ENCODE results near the gene RBP3. TPM values are rescaled to one million over a fixed set of nuclear protein-coding genes. Genes with fewer than 3 reads are reported as not detected.

Gene RBP3
- total and polyA plus RNA-seq, 2 donors (not counting 3 experiments of a cell fraction or from before 2014, with no cell fraction given) = not detected

DNA sequence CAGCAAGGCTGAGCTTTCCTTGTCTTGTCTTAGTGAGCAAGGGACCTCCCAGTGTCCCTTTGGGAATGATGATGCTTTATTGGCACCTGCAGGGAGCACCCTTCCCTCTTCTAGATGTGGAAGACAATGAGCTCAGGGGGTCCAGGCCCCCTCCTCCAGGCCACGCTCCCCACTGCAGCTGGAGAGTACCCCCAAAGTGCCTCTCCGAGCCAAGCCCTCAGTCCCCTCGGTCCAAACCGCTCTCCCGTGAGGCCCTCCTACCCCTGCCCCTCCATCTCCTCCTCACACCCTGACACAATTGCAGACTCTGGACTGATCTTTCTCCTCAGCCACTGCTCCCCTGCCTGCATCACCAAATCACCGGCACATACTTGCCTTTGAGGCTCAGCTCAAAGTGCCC, 16.7 kb downstream of the RBP3 start:
- no peaks in the 10 kb centered on the region for H3K36me3 ChIP-seq (ENCODE audit: control insufficient read depth in 2 of 2, extremely low read depth in 1 of 2, insufficient read depth in 2 of 2, low read length in 2 of 2)
- H2AFZ ChIP-seq (ENCODE audit: low read depth, low read length) = no peak overlapping the region
- no TSS peak for BruUV-seq (replicated peaks)
- H3K9me1 ChIP-seq (replicated peaks; ENCODE audit: control insufficient read depth, extremely low read depth, insufficient read depth, low read length) = no peaks in the 10 kb centered on the region
- FAIRE-seq = no peak
- H4K20me1 ChIP-seq (replicated peaks; ENCODE audit: control insufficient read depth, extremely low read depth, insufficient read depth, low read length) = no peaks in the 10 kb centered on the region
- no peaks in the 10 kb centered on the region for H3K27me3 ChIP-seq (ENCODE audit: control insufficient read depth in 2 of 2, insufficient read depth in 2 of 2, low read length in 2 of 2)
- CTCF ChIA-PET = interaction anchor here (1.8 kb wide), 2 partner anchors 12 to 24 kb away, joined by 5 read pairs; no protein-coding TSS in a partner anchor
- H3K79me2 ChIP-seq (ENCODE audit: control insufficient read depth, insufficient read depth, low read length) = no peaks in the 10 kb centered on the region
- POLR2A ChIA-PET = no interaction called here
- dilution Hi-C loops (cut with MboI; ENCODE audit: extremely low pct_ligation_motif_present, low sequenced_read_pairs) (no loop called here), intact Hi-C loops (cut with micrococcal nuclease) (no loop called here)
- H3K9ac ChIP-seq (replicated peaks; ENCODE audit: extremely low read depth, insufficient read depth, low read length) = no peak overlapping the region
- no peak overlapping the region for H3K27ac ChIP-seq (ENCODE audit: insufficient read depth, low read depth, low read length)
- no peak for TF ChIP-seq FOS (IDR thresholded peaks at IDR 0.05; ENCODE audit: borderline replicate concordance, insufficient read depth, low read length)
- TF ChIP-seq, protein P1, sequence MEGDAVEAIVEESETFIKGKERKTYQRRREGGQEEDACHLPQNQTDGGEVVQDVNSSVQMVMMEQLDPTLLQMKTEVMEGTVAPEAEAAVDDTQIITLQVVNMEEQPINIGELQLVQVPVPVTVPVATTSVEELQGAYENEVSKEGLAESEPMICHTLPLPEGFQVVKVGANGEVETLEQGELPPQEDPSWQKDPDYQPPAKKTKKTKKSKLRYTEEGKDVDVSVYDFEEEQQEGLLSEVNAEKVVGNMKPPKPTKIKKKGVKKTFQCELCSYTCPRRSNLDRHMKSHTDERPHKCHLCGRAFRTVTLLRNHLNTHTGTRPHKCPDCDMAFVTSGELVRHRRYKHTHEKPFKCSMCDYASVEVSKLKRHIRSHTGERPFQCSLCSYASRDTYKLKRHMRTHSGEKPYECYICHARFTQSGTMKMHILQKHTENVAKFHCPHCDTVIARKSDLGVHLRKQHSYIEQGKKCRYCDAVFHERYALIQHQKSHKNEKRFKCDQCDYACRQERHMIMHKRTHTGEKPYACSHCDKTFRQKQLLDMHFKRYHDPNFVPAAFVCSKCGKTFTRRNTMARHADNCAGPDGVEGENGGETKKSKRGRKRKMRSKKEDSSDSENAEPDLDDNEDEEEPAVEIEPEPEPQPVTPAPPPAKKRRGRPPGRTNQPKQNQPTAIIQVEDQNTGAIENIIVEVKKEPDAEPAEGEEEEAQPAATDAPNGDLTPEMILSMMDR (IDR thresholded peaks at IDR 0.05; ENCODE audit: extremely low read depth in 1 of 2, insufficient read depth in 1 of 2, low read depth in 1 of 2, low read length in 2 of 2) = no peak
- no peak for TF ChIP-seq MAX (IDR thresholded peaks at IDR 0.05; ENCODE audit: insufficient read depth, insufficient read length)
- TF ChIP-seq MYC (IDR thresholded peaks at IDR 0.05; ENCODE audit: low read depth, low read length) = no peak
- no peak for TF ChIP-seq POLR2AphosphoS5 (IDR thresholded peaks at IDR 0.05; ENCODE audit: insufficient read depth, low read depth, low read length)
- no peak for TF ChIP-seq POLR2A (IDR thresholded peaks at IDR 0.05; ENCODE audit: low read depth, low read length)
- no peak for TF ChIP-seq JUN (IDR thresholded peaks at IDR 0.05; ENCODE audit: borderline replicate concordance, insufficient read depth, insufficient read length, low read depth)
- no peak for TF ChIP-seq GATA2 (IDR thresholded peaks at IDR 0.05; ENCODE audit: insufficient read depth, insufficient read length, low read depth, low read length)
- no peak for TF ChIP-seq EZH2 (IDR thresholded peaks at IDR 0.05; ENCODE audit: borderline replicate concordance, low read depth, low read length, severe bottlenecking)
- no peak overlapping the region for H3K4me3 ChIP-seq (replicated peaks in 1 of 3; ENCODE audit: insufficient read depth in 1 of 3, low read depth in 1 of 3, low read length in 3 of 3)
- H3K4me2 ChIP-seq (ENCODE audit: insufficient read depth, low read length) = no peak overlapping the region
- no peaks in the 10 kb centered on the region for H3K9me3 ChIP-seq (replicated peaks; ENCODE audit: control insufficient read depth, insufficient read depth, low read length)
- H3K4me1 ChIP-seq (ENCODE audit: control insufficient read depth, extremely low read depth, insufficient read depth, low read length) = no peaks in the 10 kb centered on the region
- no peak for DNase-seq (ENCODE audit: low read depth, low spot score)

Measured in endothelial cell of umbilical vein (primary cell).